Mammary epithelial cell (primary cell): ENCODE results near the gene OFD1.

ENCODE experiments used
- EZH2 ChIP-seq: IDR thresholded peaks from 2 replicates; pipeline ENCODE4 v1.6.1; 2012; ENCODE audit warnings: low read length, inconsistent platforms, borderline replicate concordance
- TF ChIP-seq, protein P1 (sequence below), 2 donors: IDR thresholded peaks in 1 of 2; conservative IDR thresholded peaks in 1 of 2; 2 replicates each; pipeline ENCODE4 v1.5.1; 2011 to 2012; ENCODE audit warnings: inconsistent platforms in 2 of 2, low read length in 2 of 2, mild to moderate bottlenecking in 2 of 2, control low read depth in 1 of 2, low read depth in 1 of 2; ENCODE audit not compliant: insufficient read depth in 1 of 2; ENCODE audit errors: extremely low read depth in 1 of 2

DNA sequence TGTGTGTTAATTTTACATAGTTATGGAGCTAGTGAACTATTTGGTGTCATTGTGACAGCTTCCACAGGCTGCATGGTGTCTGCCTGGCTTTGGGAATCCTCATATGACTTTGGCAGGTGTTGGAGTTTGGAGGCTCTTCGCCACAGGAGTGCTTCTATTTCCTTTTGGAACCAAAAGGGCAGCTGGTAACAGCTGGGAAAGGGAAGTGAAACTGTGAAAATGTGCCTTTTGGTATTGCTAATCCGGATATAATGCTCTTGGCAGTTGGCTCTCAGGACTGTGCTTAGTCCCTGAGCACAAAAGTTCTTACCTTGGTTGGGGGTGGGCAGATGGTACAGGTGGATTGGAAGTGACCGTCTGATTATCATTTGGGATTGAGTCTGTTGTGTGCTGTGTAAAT is 18.1 kb downstream of the OFD1 start:
- TF ChIP-seq, protein P1, sequence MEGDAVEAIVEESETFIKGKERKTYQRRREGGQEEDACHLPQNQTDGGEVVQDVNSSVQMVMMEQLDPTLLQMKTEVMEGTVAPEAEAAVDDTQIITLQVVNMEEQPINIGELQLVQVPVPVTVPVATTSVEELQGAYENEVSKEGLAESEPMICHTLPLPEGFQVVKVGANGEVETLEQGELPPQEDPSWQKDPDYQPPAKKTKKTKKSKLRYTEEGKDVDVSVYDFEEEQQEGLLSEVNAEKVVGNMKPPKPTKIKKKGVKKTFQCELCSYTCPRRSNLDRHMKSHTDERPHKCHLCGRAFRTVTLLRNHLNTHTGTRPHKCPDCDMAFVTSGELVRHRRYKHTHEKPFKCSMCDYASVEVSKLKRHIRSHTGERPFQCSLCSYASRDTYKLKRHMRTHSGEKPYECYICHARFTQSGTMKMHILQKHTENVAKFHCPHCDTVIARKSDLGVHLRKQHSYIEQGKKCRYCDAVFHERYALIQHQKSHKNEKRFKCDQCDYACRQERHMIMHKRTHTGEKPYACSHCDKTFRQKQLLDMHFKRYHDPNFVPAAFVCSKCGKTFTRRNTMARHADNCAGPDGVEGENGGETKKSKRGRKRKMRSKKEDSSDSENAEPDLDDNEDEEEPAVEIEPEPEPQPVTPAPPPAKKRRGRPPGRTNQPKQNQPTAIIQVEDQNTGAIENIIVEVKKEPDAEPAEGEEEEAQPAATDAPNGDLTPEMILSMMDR (conservative IDR thresholded peaks at IDR 0.05 in 1 of 2, IDR thresholded peaks at IDR 0.05 in 1 of 2; ENCODE audit: extremely low read depth in 1 of 2, insufficient read depth in 1 of 2, low read depth in 1 of 2, low read length in 2 of 2): no peak
- TF ChIP-seq EZH2: no peak
